ENCODE measurements around the gene IL1RN.

Gene IL1RN

GRCh38 chr2:113158884-113159553, 31.6 kb downstream of the IL1RN start:
- H3K9me2 ChIP-seq (replicated peaks; ENCODE audit: insufficient read depth, low read length), result no peaks in the 10 kb centered on the region
- no peaks in the 10 kb centered on the region for H4K20me1 ChIP-seq (ENCODE audit: insufficient read depth, low read length)
- H3K4me1 ChIP-seq (ENCODE audit: low read length), result peaks cover 4% of the 10 kb centered on the region; the same call in 1 of the 2 replicates
- H3K9ac ChIP-seq (ENCODE audit: low read length), result no peak overlapping the region
- no peak overlapping the region for H2AFZ ChIP-seq (ENCODE audit: low read length)
- TF ChIP-seq EZH2 (optimal IDR thresholded peaks at IDR 0.05; ENCODE audit: low read depth, low read length) (no peak), CTCF (IDR thresholded peaks at IDR 0.05; ENCODE audit: low read length) (no peak), EZH2phosphoT487 (IDR thresholded peaks at IDR 0.05; ENCODE audit: low read length) (no peak)
- no peaks in the 10 kb centered on the region for H3F3A ChIP-seq (ENCODE audit: insufficient read depth, low read length)
- no peaks in the 10 kb centered on the region for H3K36me3 ChIP-seq (replicated peaks; ENCODE audit: insufficient read depth, low read length)
- H3K4me2 ChIP-seq (ENCODE audit: low read depth, low read length), result no peak overlapping the region
- no peak overlapping the region for H3K27ac ChIP-seq (ENCODE audit: low read length)
- no peaks in the 10 kb centered on the region for H3K79me2 ChIP-seq (ENCODE audit: low read length)
- DNase-seq, result no peak
- no peak overlapping the region for H3K4me3 ChIP-seq (ENCODE audit: low read length)
- H3K9me3 ChIP-seq (replicated peaks; ENCODE audit: insufficient read depth, low read length), result no peaks in the 10 kb centered on the region
- no peaks in the 10 kb centered on the region for H3K27me3 ChIP-seq (replicated peaks; ENCODE audit: insufficient read depth, low read length)

GRCh38 chr2:113160248-113160647, 32.9 kb downstream of the IL1RN start:
- Histone ChIP-seq H3K4me1 (ENCODE audit: low read length) (peaks cover 4% of the 10 kb centered on the region; the same call in 1 of the 2 replicates), H3K9me2 (replicated peaks; ENCODE audit: insufficient read depth, low read length) (no peaks in the 10 kb centered on the region), H3K79me2 (ENCODE audit: low read length) (no peaks in the 10 kb centered on the region), H3K9ac (ENCODE audit: low read length) (no peak overlapping the region), H3K4me2 (ENCODE audit: low read depth, low read length) (no peak overlapping the region), H3K36me3 (replicated peaks; ENCODE audit: insufficient read depth, low read length) (no peaks in the 10 kb centered on the region), H3K27me3 (replicated peaks; ENCODE audit: insufficient read depth, low read length) (no peaks in the 10 kb centered on the region), H3K4me3 (ENCODE audit: low read length) (no peak overlapping the region), H2AFZ (ENCODE audit: low read length) (no peak overlapping the region), H3K27ac (ENCODE audit: low read length) (no peak overlapping the region), H3F3A (ENCODE audit: insufficient read depth, low read length) (no peaks in the 10 kb centered on the region), H4K20me1 (ENCODE audit: insufficient read depth, low read length) (no peaks in the 10 kb centered on the region), H3K9me3 (replicated peaks; ENCODE audit: insufficient read depth, low read length) (no peaks in the 10 kb centered on the region)
- no peak for DNase-seq
- TF ChIP-seq EZH2phosphoT487 (IDR thresholded peaks at IDR 0.05; ENCODE audit: low read length), result no peak
- no peak for TF ChIP-seq EZH2 (optimal IDR thresholded peaks at IDR 0.05; ENCODE audit: low read depth, low read length)
- TF ChIP-seq CTCF (IDR thresholded peaks at IDR 0.05; ENCODE audit: low read length), result no peak

GRCh38 chr2:113160962-113161361, 33.6 kb downstream of the IL1RN start:
- Histone ChIP-seq H3K9me2 (replicated peaks; ENCODE audit: insufficient read depth, low read length) (no peaks in the 10 kb centered on the region), H4K20me1 (ENCODE audit: insufficient read depth, low read length) (no peaks in the 10 kb centered on the region), H3K4me1 (ENCODE audit: low read length) (peaks cover 4% of the 10 kb centered on the region; the same call in 1 of the 2 replicates), H3F3A (ENCODE audit: insufficient read depth, low read length) (no peaks in the 10 kb centered on the region), H3K9me3 (replicated peaks; ENCODE audit: insufficient read depth, low read length) (no peaks in the 10 kb centered on the region), H3K4me2 (ENCODE audit: low read depth, low read length) (no peak overlapping the region), H3K79me2 (ENCODE audit: low read length) (no peaks in the 10 kb centered on the region), H3K27me3 (replicated peaks; ENCODE audit: insufficient read depth, low read length) (no peaks in the 10 kb centered on the region), H3K9ac (ENCODE audit: low read length) (no peak overlapping the region), H3K4me3 (ENCODE audit: low read length) (no peak overlapping the region), H3K36me3 (replicated peaks; ENCODE audit: insufficient read depth, low read length) (no peaks in the 10 kb centered on the region), H2AFZ (ENCODE audit: low read length) (no peak overlapping the region), H3K27ac (ENCODE audit: low read length) (no peak overlapping the region)
- DNase-seq, result no peak
- no peak for TF ChIP-seq EZH2phosphoT487 (IDR thresholded peaks at IDR 0.05; ENCODE audit: low read length)
- TF ChIP-seq EZH2 (optimal IDR thresholded peaks at IDR 0.05; ENCODE audit: low read depth, low read length), result no peak
- no peak for TF ChIP-seq CTCF (IDR thresholded peaks at IDR 0.05; ENCODE audit: low read length)
